Vagina (tissue), 2 donors: ENCODE results near the gene EIF2S1.

Experiments
- POLR2AphosphoS5 ChIP-seq, 2 donors: sonication (generic); formaldehyde crosslinking; IDR thresholded peaks; one replicate each; pipeline ENCODE4 v1.9.0; 2017; ENCODE audit warnings: antibody characterized with exemption in 2 of 2, mild to moderate bottlenecking in 2 of 2, low read depth in 1 of 2; ENCODE audit not compliant: insufficient read depth in 1 of 2
- TF ChIP-seq, protein P1 (sequence below), 3 experiments: fragments of 450-650 bp in 2 of 3; fragments of 200-600 bp in 1 of 3; sonication (generic) in 1 of 3; IDR thresholded peaks; one replicate each; pipeline ENCODE4 v1.5.1; 2017 to 2019; ENCODE audit warnings: antibody characterized with exemption in 3 of 3, mild to moderate bottlenecking in 2 of 3, moderate library complexity in 2 of 3

DNA sequence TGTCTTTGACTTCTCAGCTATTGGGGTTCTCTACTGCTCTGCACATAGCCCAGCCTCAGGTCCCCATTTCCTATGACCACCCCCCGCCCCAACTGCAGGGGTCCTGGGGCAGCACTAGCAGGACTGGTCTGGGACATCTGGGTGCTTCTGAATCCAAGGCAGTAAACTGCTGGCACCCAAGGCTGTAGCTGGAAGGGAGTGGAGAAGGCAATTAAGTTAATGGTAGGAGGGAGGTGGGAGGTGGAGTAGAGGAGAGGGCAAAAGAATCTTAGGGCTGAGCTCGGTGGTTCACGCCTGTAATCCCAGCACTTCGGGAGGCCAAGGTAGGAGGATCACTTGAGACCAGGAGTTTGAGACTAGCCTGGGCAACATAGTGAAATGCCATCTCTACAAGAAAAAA is 40.3 kb downstream of the EIF2S1 start:
- TF ChIP-seq, protein P1, sequence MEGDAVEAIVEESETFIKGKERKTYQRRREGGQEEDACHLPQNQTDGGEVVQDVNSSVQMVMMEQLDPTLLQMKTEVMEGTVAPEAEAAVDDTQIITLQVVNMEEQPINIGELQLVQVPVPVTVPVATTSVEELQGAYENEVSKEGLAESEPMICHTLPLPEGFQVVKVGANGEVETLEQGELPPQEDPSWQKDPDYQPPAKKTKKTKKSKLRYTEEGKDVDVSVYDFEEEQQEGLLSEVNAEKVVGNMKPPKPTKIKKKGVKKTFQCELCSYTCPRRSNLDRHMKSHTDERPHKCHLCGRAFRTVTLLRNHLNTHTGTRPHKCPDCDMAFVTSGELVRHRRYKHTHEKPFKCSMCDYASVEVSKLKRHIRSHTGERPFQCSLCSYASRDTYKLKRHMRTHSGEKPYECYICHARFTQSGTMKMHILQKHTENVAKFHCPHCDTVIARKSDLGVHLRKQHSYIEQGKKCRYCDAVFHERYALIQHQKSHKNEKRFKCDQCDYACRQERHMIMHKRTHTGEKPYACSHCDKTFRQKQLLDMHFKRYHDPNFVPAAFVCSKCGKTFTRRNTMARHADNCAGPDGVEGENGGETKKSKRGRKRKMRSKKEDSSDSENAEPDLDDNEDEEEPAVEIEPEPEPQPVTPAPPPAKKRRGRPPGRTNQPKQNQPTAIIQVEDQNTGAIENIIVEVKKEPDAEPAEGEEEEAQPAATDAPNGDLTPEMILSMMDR (IDR thresholded peaks at IDR 0.05) = no peak
- no peak for TF ChIP-seq POLR2AphosphoS5 (IDR thresholded peaks at IDR 0.05; ENCODE audit: insufficient read depth in 1 of 2, low read depth in 1 of 2)
